Ovary (tissue), 3 donors: ENCODE results near the gene VASH1.

ENCODE experiments used
- EP300 ChIP-seq: sonication (generic); formaldehyde crosslinking; IDR thresholded peaks from one replicate; pipeline ENCODE4 v1.6.1; 2017; ENCODE audit warnings: antibody characterized with exemption
- POLR2A ChIP-seq: fragments of 450-650 bp; IDR thresholded peaks from one replicate; pipeline ENCODE4 v1.6.1; 2017; ENCODE audit warnings: antibody characterized with exemption, mild to moderate bottlenecking, moderate library complexity
- TF ChIP-seq, protein P1 (sequence below), 3 donors: fragments of 450-650 bp in 2 of 3; fragments of 200-600 bp in 1 of 3; IDR thresholded peaks; one replicate each; pipeline versions ENCODE4 v1.5.1 to v1.8.0; 2016 to 2022; ENCODE audit warnings: antibody characterized with exemption in 3 of 3, mild to moderate bottlenecking in 1 of 3
- donor health status: DM: no; HTN: no; CAD: no.

DNA sequence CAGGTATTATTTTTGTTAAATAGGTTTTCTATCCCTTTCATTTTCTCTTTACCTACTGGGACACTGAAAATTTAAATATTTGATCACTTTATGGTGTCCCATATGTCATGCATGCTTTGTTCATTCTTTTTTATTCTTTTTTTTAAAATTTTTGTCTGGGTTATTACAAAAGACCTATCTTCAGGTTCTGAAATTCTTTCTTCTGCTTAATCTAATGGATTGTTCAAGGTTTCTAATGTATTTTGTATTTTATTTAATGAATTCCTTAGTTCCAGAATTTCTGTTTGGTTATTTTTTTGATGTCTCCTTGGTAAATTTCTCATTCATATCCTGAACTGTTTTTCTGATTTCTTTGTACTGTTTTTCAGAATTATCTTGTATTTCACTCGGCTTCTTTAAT lies 20.2 kb upstream of the VASH1 start:
- TF ChIP-seq, protein P1, sequence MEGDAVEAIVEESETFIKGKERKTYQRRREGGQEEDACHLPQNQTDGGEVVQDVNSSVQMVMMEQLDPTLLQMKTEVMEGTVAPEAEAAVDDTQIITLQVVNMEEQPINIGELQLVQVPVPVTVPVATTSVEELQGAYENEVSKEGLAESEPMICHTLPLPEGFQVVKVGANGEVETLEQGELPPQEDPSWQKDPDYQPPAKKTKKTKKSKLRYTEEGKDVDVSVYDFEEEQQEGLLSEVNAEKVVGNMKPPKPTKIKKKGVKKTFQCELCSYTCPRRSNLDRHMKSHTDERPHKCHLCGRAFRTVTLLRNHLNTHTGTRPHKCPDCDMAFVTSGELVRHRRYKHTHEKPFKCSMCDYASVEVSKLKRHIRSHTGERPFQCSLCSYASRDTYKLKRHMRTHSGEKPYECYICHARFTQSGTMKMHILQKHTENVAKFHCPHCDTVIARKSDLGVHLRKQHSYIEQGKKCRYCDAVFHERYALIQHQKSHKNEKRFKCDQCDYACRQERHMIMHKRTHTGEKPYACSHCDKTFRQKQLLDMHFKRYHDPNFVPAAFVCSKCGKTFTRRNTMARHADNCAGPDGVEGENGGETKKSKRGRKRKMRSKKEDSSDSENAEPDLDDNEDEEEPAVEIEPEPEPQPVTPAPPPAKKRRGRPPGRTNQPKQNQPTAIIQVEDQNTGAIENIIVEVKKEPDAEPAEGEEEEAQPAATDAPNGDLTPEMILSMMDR (IDR thresholded peaks at IDR 0.05): no peak
- TF ChIP-seq POLR2A: no peak
- no peak for TF ChIP-seq EP300
